Adrenal gland (tissue), 5 donors: Measurements from ENCODE around the gene TGFBR2.

Source experiments
- CTCF ChIP-seq, 6 experiments: fragments of 450-650 bp in 4 of 6; fragments of 200-600 bp in 2 of 6; sonication (generic) in 1 of 6; IDR thresholded peaks; 1 replicate in 5 of 6; 2 replicates in 1 of 6; pipeline versions ENCODE4 v1.5.1 to v1.8.0; 2016 to 2021; ENCODE audit warnings: antibody characterized with exemption in 6 of 6, mild to moderate bottlenecking in 2 of 6, moderate library complexity in 1 of 6
- POLR2A ChIP-seq, 2 donors: fragments of 450-650 bp; IDR thresholded peaks; one replicate each; pipeline ENCODE4 v1.6.1; 2017; ENCODE audit warnings: antibody characterized with exemption in 2 of 2, mild to moderate bottlenecking in 2 of 2, moderate library complexity in 1 of 2
- donor health status: DM: no; HTN: no; CAD: no.

GRCh38 chr3:30617069-30617468, 10.7 kb downstream of the TGFBR2 start:
- TF ChIP-seq POLR2A (IDR thresholded peaks at IDR 0.05): no peak
- TF ChIP-seq CTCF (IDR thresholded peaks at IDR 0.05): no peak
